Suprapubic skin (tissue), 4 donors: ENCODE results near the gene DDN. TPM values are rescaled to one million over a fixed set of nuclear protein-coding genes. Genes with fewer than 3 reads are reported as not detected.

Experiments used
- DNase-seq, 2 donors: peaks; one replicate each; pipeline ENCODE4 v3.0.0-alpha.2; 2019; ENCODE audit warnings: low spot score in 2 of 2
- H3K27ac ChIP-seq: fragments of 200-600 bp; sonication (generic); one replicate; pipeline ENCODE4 v1.5.1; 2019
- H3K27me3 ChIP-seq: fragments of 200-600 bp; sonication (generic); one replicate; pipeline ENCODE4 v1.5.1; 2019
- H3K36me3 ChIP-seq: fragments of 200-600 bp; sonication (generic); one replicate; pipeline ENCODE4 v1.5.1; 2019
- H3K4me1 ChIP-seq: fragments of 200-600 bp; sonication (generic); one replicate; pipeline ENCODE4 v1.5.1; 2019
- H3K4me3 ChIP-seq: fragments of 200-600 bp; sonication (generic); one replicate; pipeline ENCODE4 v1.5.1; 2019; ENCODE audit warnings: mild to moderate bottlenecking
- H3K9me3 ChIP-seq: fragments of 200-600 bp; sonication (generic); one replicate; pipeline ENCODE4 v1.5.1; 2019
- CTCF ChIP-seq, 2 donors: fragments of 200-600 bp in 1 of 2; fragments of 450-650 bp in 1 of 2; sonication (generic) in 1 of 2; IDR thresholded peaks; one replicate each; pipeline ENCODE4 v1.5.1; 2016 to 2019; ENCODE audit warnings: antibody characterized with exemption in 2 of 2, mild to moderate bottlenecking in 1 of 2, moderate library complexity in 1 of 2
- EP300 ChIP-seq: sonication (generic); formaldehyde crosslinking; IDR thresholded peaks from one replicate; pipeline ENCODE4 v1.6.1; 2017; ENCODE audit warnings: antibody characterized with exemption
- POLR2A ChIP-seq, 2 donors: fragments of 450-650 bp; IDR thresholded peaks; one replicate each; pipeline ENCODE4 v1.6.1; 2017; ENCODE audit warnings: antibody characterized with exemption in 2 of 2, mild to moderate bottlenecking in 2 of 2, moderate library complexity in 2 of 2
- POLR2AphosphoS5 ChIP-seq, 3 donors: sonication (generic); formaldehyde crosslinking; IDR thresholded peaks; one replicate each; pipeline ENCODE4 v1.6.1; 2017; ENCODE audit warnings: antibody characterized with exemption in 3 of 3
- WGBS: methylation state at CpG from one replicate; pipeline ENCODE4 v1.1.5; 2018; 5-methylcytosine and 5-hydroxymethylcytosine counted together
- total RNA-seq, 4 donors: library from RNA; depleted of rRNA; stranded (reverse); fragments of >200 nt; gene quantifications; one replicate each; pipeline ENCODE4 v1.1.0, GENCODE V29; 2016

DDN gene
- total RNA-seq, 4 donors from 2014 or later: 0.23 to 0.45 (median 0.24) TPM; not detected in 1

- H3K27me3 ChIP-seq: no peaks in the 10 kb centered on the region
Measured at GRCh38 chr12:48958049-48958388, 41.2 kb downstream of the DDN start.

GRCh38 chr12:48957141-48958048 lies 41.8 kb downstream of the DDN start, which contains the start of gene ARF3:
TSS of gene ARF3 (minus strand) at chr12:48957487. CDS start at chr12:48941095, 16,392 bp downstream.
- Histone ChIP-seq H3K27ac (peak within 1 kb of the TSS; percentile 66), H3K36me3 (no peaks in the 10 kb centered on the region), H3K27me3 (no peaks in the 10 kb centered on the region), H3K9me3 (no peaks in the 10 kb centered on the region), H3K4me3 (peak within 1 kb of the TSS; percentile 62), H3K4me1 (peaks cover 28% of the 10 kb centered on the region)
- under 1% methylated on average over 38 of the region's 58 CpGs for WGBS
- TF ChIP-seq POLR2A (IDR thresholded peaks at IDR 0.05) (no peak), CTCF (IDR thresholded peaks at IDR 0.05) (no peak), POLR2AphosphoS5 (IDR thresholded peaks at IDR 0.05) (peak in 1 of 3 donors; percentile 24)
- DNase-seq: peak; percentile 96

More at GRCh38 chr12:48958049-48958388, 41.2 kb downstream of the DDN start:
- 23% methylated on average over 3 of the region's 3 CpGs for WGBS
- no peak for DNase-seq
- Histone ChIP-seq H3K9me3 (no peaks in the 10 kb centered on the region), H3K27ac (peak overlapping the region; percentile 66), H3K36me3 (no peaks in the 10 kb centered on the region), H3K4me3 (peak overlapping the region; percentile 62), H3K4me1 (peaks cover 28% of the 10 kb centered on the region)
- TF ChIP-seq POLR2AphosphoS5 (IDR thresholded peaks at IDR 0.05): no peak
- TF ChIP-seq EP300: no peak
- TF ChIP-seq CTCF (IDR thresholded peaks at IDR 0.05): no peak
- TF ChIP-seq POLR2A (IDR thresholded peaks at IDR 0.05): no peak

DNA sequence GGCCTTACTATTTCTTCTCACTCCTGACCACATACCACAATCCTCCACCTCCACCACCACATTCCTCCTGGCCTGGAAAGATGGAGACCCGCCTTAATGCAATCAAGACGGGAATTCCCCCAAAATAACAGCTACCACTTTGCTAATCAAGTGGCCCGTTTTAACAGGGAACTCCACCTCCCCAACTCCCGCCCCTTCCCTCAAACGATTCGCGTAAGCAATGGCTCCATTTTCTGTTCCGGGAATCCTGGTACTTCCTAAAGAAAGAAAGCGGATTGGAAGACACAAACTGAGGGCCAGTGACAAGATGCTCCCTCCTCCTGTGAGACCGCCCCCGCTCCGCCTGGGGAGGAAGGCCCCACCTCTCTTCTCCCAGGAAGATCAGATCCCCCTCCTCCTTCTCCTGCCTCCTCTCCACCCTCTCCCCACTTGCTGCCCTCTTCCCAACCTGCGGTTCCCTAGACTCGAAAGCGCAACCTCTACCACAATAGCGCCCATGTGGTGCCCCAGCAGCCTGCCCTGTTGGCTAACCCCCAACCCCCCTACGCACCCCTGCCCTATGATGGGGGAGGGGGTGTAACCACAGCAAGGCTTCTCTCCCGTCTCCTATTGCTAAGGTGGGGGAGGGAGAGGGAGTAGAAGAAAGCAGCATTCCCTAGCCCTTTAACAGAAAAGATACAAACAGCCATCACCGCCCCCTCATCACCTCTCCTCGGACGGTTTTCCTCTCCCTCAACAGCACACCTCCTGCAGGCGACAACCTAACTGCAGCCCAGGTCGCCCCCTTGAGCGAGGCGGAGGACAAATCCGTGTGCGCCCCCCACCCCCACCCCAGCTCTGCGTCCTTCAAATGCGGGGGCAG lies 42.7 kb downstream of the DDN start:
- under 1% methylated on average over 25 of the region's 29 CpGs for WGBS

GRCh38 chr12:48954841-48955501 lies 44.2 kb downstream of the DDN start:
- DNase-seq: no peak

More for the DNA sequence above, 42.7 kb downstream of the DDN start:
- Histone ChIP-seq H3K36me3 (peaks cover 5% of the 10 kb centered on the region), H3K9me3 (no peaks in the 10 kb centered on the region), H3K4me3 (peak overlapping the region; percentile 62), H3K27ac (peak overlapping the region; percentile 66), H3K27me3 (no peaks in the 10 kb centered on the region), H3K4me1 (peaks cover 28% of the 10 kb centered on the region)
- DNase-seq: peak; percentile 92 to 93
- TF ChIP-seq POLR2A (IDR thresholded peaks at IDR 0.05) (no peak), CTCF (IDR thresholded peaks at IDR 0.05) (peak in 1 of 2 donors; percentile 6), POLR2AphosphoS5 (IDR thresholded peaks at IDR 0.05) (no peak)

More at GRCh38 chr12:48954841-48955501, 44.2 kb downstream of the DDN start:
- H3K36me3 ChIP-seq: peaks cover 10% of the 10 kb centered on the region
- H3K27ac ChIP-seq: no peak overlapping the region
- peaks cover 28% of the 10 kb centered on the region for H3K4me1 ChIP-seq
- H3K27me3 ChIP-seq: no peaks in the 10 kb centered on the region
- TF ChIP-seq EP300 (no peak), POLR2A (IDR thresholded peaks at IDR 0.05) (no peak), CTCF (IDR thresholded peaks at IDR 0.05) (no peak), POLR2AphosphoS5 (IDR thresholded peaks at IDR 0.05) (no peak)
- no peak overlapping the region for H3K4me3 ChIP-seq
- H3K9me3 ChIP-seq: no peaks in the 10 kb centered on the region
- 82% methylated on average over 3 of the region's 3 CpGs for WGBS
